Activated T-helper 17 cell treated with anti-CD3 and anti-CD28 coated beads, Interleukin-2, amount 50 U/mL, for 72 hours (primary cell): Measurements from ENCODE around the gene PRKG2. TPM values are rescaled to one million over a fixed set of nuclear protein-coding genes. Genes with fewer than 3 reads are reported as not detected.
"Not testable (repeated sequence)": the region's sequence is repeated elsewhere in the genome, so short reads cannot be mapped to it uniquely, and the experiment has no call there.

Experiments used
- ATAC-seq: fragments of 150-1000 bp; cut with Tn5 transposase; replicated peaks from 2 replicates; pipeline ENCODE4 v1.10.0; 2021; ENCODE audit warnings: mild to moderate bottlenecking, moderate library complexity
- H3K27ac Mint-ChIP-seq: one replicate; pipeline ENCODE4 v1.8.0; 2022; ENCODE audit warnings: mixed read lengths
- H3K27me3 Mint-ChIP-seq: one replicate; pipeline ENCODE4 v1.8.0; 2022; ENCODE audit warnings: mixed read lengths
- H3K36me3 Mint-ChIP-seq: one replicate; pipeline ENCODE4 v1.8.0; 2022; ENCODE audit warnings: low read depth, mild to moderate bottlenecking, mixed read lengths
- H3K4me1 Mint-ChIP-seq: one replicate; pipeline ENCODE4 v1.8.0; 2022; ENCODE audit warnings: mixed read lengths
- H3K4me3 Mint-ChIP-seq: one replicate; pipeline ENCODE4 v1.8.0; 2022; ENCODE audit warnings: mild to moderate bottlenecking, mixed read lengths
- H3K9me3 Mint-ChIP-seq: one replicate; pipeline ENCODE4 v1.8.0; 2022; ENCODE audit warnings: mixed read lengths
- total RNA-seq, 2 donors: library from RNA; stranded (reverse); gene quantifications; one replicate each; pipeline ENCODE4 v1.2.3, GENCODE V29; 2022

Gene PRKG2
- total RNA-seq, 2 donors from 2014 or later, result 0.66 TPM; not detected in 1

- Mint-ChIP-seq H3K4me3 (no peak overlapping the region), H3K36me3 (no peaks in the 10 kb centered on the region), H3K4me1 (no peaks in the 10 kb centered on the region), H3K27ac (no peak overlapping the region), H3K9me3 (peaks cover 18% of the 10 kb centered on the region), H3K27me3 (peaks cover 11% of the 10 kb centered on the region)
- ATAC-seq, result no peak
These were observed 12.9 kb upstream of the PRKG2 start for GRCh38 chr4:81227968-81228367.

DNA sequence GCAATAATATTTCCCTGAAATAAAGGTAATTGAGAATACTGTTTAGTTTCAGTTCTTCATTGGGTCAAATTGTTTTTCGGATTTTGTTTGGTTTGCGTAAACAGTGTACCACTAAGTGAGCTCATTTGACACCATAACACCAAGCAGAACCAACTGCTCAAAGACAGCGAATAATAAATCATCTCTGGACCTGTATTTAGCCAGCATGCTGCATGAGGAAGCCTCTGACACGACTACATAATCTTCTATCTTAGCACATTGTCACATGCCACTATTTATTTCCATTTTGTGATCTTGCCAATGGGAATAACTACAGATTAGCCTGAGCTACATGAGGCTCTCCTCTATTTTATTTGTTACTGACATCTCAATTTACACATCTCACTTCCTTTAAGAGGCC is 12.1 kb upstream of the PRKG2 start:
- peaks cover 15% of the 10 kb centered on the region for H3K9me3 Mint-ChIP-seq
- H3K4me3 Mint-ChIP-seq, result no peak overlapping the region
- peaks cover 11% of the 10 kb centered on the region for H3K27me3 Mint-ChIP-seq
- H3K36me3 Mint-ChIP-seq, result no peaks in the 10 kb centered on the region
- H3K27ac Mint-ChIP-seq, result no peak overlapping the region
- no peaks in the 10 kb centered on the region for H3K4me1 Mint-ChIP-seq
- no peak for ATAC-seq

- Mint-ChIP-seq H3K9me3 (peaks cover 4% of the 10 kb centered on the region), H3K27me3 (peaks cover 21% of the 10 kb centered on the region), H3K36me3 (no peaks in the 10 kb centered on the region), H3K4me1 (no peaks in the 10 kb centered on the region), H3K4me3 (no peak overlapping the region), H3K27ac (no peak overlapping the region)
- ATAC-seq, result no peak
These were observed 10.2 kb upstream of the PRKG2 start for GRCh38 chr4:81225252-81225651.

DNA sequence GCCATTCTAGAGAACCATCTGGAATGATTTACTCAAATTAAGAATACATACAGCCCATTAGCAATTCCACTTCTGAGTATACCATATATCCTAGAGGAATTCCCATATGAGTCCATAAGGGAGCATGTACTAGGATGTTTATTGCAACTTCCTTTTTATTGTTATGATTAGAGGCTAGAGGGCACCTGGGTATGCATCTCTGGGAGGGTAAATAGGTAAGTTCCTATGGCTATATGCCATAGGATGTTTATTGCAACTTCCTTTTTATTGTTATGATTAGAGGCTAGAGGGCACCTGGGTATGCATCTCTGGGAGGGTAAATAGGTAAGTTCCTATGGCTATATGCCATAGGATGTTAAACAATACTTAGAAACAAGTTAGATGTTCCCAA is 7.1 kb upstream of the PRKG2 start:
- not testable (repeated sequence) for H3K9me3 Mint-ChIP-seq, H3K4me1 Mint-ChIP-seq
- H3K27me3 Mint-ChIP-seq, result peaks cover 36% of the 10 kb centered on the region

GRCh38 chr4:81221303-81222081 is 6.5 kb upstream of the PRKG2 start:
- H3K9me3 Mint-ChIP-seq, result peaks cover 3% of the 10 kb centered on the region
- no peak overlapping the region for H3K4me3 Mint-ChIP-seq
- ATAC-seq, result no peak
- H3K4me1 Mint-ChIP-seq, result no peaks in the 10 kb centered on the region
- H3K27me3 Mint-ChIP-seq, result peaks cover 36% of the 10 kb centered on the region
- H3K27ac Mint-ChIP-seq, result no peak overlapping the region
- no peaks in the 10 kb centered on the region for H3K36me3 Mint-ChIP-seq

More for the DNA sequence above, 7.1 kb upstream of the PRKG2 start:
- not testable (repeated sequence) for H3K4me3 Mint-ChIP-seq, H3K36me3 Mint-ChIP-seq, ATAC-seq, H3K27ac Mint-ChIP-seq

- Mint-ChIP-seq H3K27ac (no peak overlapping the region), H3K27me3 (peaks cover 47% of the 10 kb centered on the region), H3K36me3 (no peaks in the 10 kb centered on the region), H3K4me3 (no peak overlapping the region), H3K4me1 (no peaks in the 10 kb centered on the region), H3K9me3 (peaks cover 3% of the 10 kb centered on the region)
- ATAC-seq, result no peak
These were observed 5.2 kb upstream of the PRKG2 start for GRCh38 chr4:81220271-81220670.

GRCh38 chr4:81218206-81218605 is 3.2 kb upstream of the PRKG2 start:
- H3K4me3 Mint-ChIP-seq, result no peak overlapping the region
- no peaks in the 10 kb centered on the region for H3K9me3 Mint-ChIP-seq
- peaks cover 37% of the 10 kb centered on the region for H3K27me3 Mint-ChIP-seq
- H3K36me3 Mint-ChIP-seq, result no peaks in the 10 kb centered on the region
- no peaks in the 10 kb centered on the region for H3K4me1 Mint-ChIP-seq
- ATAC-seq, result no peak
- H3K27ac Mint-ChIP-seq, result no peak overlapping the region

- ATAC-seq, result no peak
- H3K9me3 Mint-ChIP-seq, result no peaks in the 10 kb centered on the region
- no peaks in the 10 kb centered on the region for H3K4me1 Mint-ChIP-seq
- H3K27me3 Mint-ChIP-seq, result peaks cover 37% of the 10 kb centered on the region
- no peak overlapping the region for H3K27ac Mint-ChIP-seq
- H3K4me3 Mint-ChIP-seq, result no peak overlapping the region
- H3K36me3 Mint-ChIP-seq, result no peaks in the 10 kb centered on the region
These were observed 2.8 kb upstream of the PRKG2 start for GRCh38 chr4:81217779-81218178.

- no peak overlapping the region for H3K27ac Mint-ChIP-seq
- H3K9me3 Mint-ChIP-seq, result no peaks in the 10 kb centered on the region
These were observed 909 bp upstream of the PRKG2 start for GRCh38 chr4:81215931-81216330.

DNA sequence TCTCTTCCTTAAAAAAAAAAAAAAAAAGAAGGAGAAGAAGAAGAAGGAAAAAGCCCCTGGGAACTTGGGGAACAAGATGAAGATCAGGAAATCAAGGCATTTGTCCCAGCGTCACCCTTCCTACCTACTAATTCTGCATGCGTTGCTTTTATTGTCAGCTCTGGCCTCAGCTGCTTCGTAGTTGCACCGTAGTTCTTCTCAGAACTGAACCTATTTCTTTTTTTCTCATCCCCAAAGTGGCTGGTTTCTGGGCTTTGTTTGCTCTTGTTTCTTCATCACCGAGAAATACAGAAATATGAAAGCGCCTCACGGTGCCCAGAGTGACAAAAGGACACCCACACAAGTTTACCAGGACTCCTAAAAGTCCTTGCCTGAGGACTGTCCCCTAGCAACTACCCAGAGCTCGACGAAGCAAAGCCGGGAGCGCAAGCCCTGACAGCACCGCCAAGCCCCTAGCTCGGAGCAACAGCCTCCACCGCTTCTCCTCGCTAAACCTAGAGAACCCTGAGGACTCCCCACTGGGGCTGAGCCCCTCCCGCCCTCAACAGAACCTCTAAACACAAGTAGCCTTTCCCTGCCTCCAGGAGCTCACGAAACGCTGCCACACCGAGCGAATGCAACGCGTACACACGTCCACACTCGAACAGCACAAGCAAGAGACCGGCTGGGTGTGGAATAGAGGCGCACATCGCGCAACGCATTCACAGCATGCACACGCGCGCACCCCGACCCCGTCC is 710 bp downstream of the PRKG2 start:
- ATAC-seq, result peak; percentile 34
- Mint-ChIP-seq H3K4me1 (no peaks in the 10 kb centered on the region), H3K9me3 (no peaks in the 10 kb centered on the region), H3K4me3 (peak overlapping the region; percentile 41), H3K27ac (no peak overlapping the region), H3K27me3 (peaks cover 30% of the 10 kb centered on the region), H3K36me3 (no peaks in the 10 kb centered on the region)

More at GRCh38 chr4:81215931-81216330, 909 bp upstream of the PRKG2 start:
- H3K27me3 Mint-ChIP-seq, result peaks cover 35% of the 10 kb centered on the region
- peak overlapping the region; percentile 22 for H3K4me3 Mint-ChIP-seq
- H3K36me3 Mint-ChIP-seq, result no peaks in the 10 kb centered on the region
- no peak for ATAC-seq
- H3K4me1 Mint-ChIP-seq, result no peaks in the 10 kb centered on the region

DNA sequence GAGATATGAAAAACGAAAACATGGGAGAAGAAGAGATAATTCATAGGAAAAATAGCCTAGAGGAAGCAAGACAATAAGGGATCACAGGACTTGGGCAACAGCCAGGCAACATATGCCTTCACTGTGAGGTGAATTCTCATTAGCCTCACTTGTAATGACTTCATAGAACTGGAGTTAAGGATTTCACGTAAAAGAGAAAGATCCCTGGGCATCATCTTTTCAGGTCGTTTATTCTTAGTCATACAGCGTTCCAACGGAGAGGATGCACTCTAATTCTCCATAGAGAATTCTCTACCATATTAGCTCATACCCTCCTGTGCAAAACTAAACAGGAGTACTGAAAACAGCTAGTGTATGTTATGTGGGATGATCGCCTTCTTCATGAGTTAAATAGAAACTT is 1.4 kb downstream of the PRKG2 start:
- no peaks in the 10 kb centered on the region for H3K9me3 Mint-ChIP-seq
- no peaks in the 10 kb centered on the region for H3K4me1 Mint-ChIP-seq
- H3K27me3 Mint-ChIP-seq, result peaks cover 28% of the 10 kb centered on the region
- no peaks in the 10 kb centered on the region for H3K36me3 Mint-ChIP-seq
- no peak for ATAC-seq
- H3K4me3 Mint-ChIP-seq, result no peak overlapping the region
- H3K27ac Mint-ChIP-seq, result no peak overlapping the region

DNA sequence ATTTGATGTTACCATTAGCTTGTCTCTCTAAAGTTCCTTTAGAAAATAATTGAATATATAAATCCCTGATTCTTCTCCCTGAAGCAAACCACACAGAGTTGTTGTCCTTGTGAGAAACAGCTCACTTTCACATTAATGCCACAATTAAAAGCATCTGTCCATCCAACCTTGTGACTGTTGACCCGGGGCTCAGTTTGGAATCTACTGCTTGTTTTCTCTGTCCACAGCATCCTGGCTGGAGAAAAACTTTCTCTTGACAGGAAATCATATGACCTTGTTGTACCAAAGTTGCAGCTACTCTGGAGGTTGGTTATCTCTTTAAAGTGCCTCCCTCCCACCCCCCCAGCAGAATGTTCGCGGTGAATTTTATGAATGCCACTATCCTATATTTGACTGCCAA is 3.1 kb downstream of the PRKG2 start:
- Mint-ChIP-seq H3K9me3 (no peaks in the 10 kb centered on the region), H3K27ac (no peak overlapping the region), H3K27me3 (peaks cover 25% of the 10 kb centered on the region), H3K4me1 (no peaks in the 10 kb centered on the region), H3K36me3 (no peaks in the 10 kb centered on the region), H3K4me3 (no peak overlapping the region)
- no peak for ATAC-seq

DNA sequence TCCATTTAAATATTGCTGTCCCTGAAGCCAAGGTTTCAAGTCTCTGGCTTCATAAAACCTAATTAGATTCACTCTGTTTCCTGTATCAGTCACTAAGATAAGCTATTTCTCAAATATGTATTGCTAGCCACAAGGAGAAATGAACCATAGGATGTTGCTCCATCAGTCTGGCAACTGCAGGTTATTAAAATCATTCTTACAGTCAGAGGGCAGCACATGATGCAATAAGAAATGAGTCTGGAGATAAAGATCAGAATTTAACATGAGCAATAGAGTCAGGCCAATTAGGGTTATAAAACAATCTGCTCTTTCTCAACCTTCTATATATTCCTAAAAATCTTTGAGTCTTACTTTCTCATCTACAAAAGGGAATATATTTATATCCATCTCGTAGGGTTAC is 7.2 kb downstream of the PRKG2 start:
- no peak overlapping the region for H3K4me3 Mint-ChIP-seq
- peaks cover 29% of the 10 kb centered on the region for H3K27me3 Mint-ChIP-seq
- no peaks in the 10 kb centered on the region for H3K36me3 Mint-ChIP-seq
- ATAC-seq, result no peak
- no peak overlapping the region for H3K27ac Mint-ChIP-seq
- H3K4me1 Mint-ChIP-seq, result no peaks in the 10 kb centered on the region
- peaks cover 4% of the 10 kb centered on the region for H3K9me3 Mint-ChIP-seq

DNA sequence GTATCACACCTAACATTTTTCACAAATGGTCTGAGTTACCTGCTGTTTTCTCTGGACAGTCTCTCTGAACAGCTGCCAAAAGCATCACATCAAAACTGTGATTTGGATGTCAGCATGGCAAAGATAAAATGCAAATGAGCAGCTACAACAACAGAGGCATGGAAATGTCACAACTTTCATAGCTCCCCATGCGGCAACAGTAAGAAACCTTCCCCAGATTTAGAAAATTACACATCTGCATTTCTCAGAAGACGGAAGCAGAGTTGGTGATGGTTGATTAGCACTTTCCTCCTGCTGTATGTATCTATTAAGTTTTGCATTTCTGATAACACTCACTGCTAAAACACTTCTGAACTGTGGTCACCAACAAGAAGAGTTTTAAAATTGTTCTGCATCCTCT is 9.7 kb downstream of the PRKG2 start:
- H3K27ac Mint-ChIP-seq, result no peak overlapping the region
- H3K27me3 Mint-ChIP-seq, result peaks cover 24% of the 10 kb centered on the region
- peaks cover 4% of the 10 kb centered on the region for H3K9me3 Mint-ChIP-seq
- no peak overlapping the region for H3K4me3 Mint-ChIP-seq
- no peaks in the 10 kb centered on the region for H3K4me1 Mint-ChIP-seq
- no peak for ATAC-seq
- no peaks in the 10 kb centered on the region for H3K36me3 Mint-ChIP-seq

DNA sequence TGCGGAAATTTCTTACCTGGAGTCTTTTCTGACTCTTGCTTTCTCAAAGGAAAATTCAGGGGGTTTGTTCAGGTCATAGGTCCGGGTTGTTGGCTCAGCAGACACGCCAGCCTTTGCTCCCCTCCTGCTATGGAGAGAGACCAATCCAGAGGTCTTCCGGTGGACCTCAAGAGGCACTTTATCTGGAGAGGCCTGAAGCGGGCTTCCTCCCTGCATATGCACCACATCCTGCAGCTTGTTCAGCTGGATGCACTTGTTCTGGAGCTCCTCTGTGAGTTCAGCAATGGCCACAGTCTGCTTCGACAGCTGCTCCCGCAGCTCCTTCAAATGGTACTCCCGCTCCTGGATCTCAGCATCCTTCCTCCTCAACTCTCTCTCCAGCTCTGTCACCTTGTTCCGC is 10.5 kb downstream of the PRKG2 start:
- H3K27ac Mint-ChIP-seq, result no peak overlapping the region
- no peak overlapping the region for H3K4me3 Mint-ChIP-seq
- no peak for ATAC-seq
- H3K4me1 Mint-ChIP-seq, result no peaks in the 10 kb centered on the region
- H3K9me3 Mint-ChIP-seq, result peaks cover 4% of the 10 kb centered on the region
- H3K36me3 Mint-ChIP-seq, result no peaks in the 10 kb centered on the region
- peaks cover 21% of the 10 kb centered on the region for H3K27me3 Mint-ChIP-seq
